HCT116 (cell line): ENCODE results near the gene CASP10. TPM values are rescaled to one million over a fixed set of nuclear protein-coding genes. Genes with fewer than 3 reads are reported as not detected.
A peak's percentile ranks its signal among the peaks of the same experiment; 100 is the strongest.
"Not testable (repeated sequence)": the region's sequence is repeated elsewhere in the genome, so short reads cannot be mapped to it uniquely, and the experiment has no call there.

ENCODE experiments used
- ATAC-seq: fragments of 200-7000 bp; cut with Tn5 transposase; 2 replicates; pipeline ENCODE4 v1.9.1; 2020; ENCODE audit warnings: mild to moderate bottlenecking, moderate library complexity
- BruUV-seq: library from RNA; stranded (reverse); fragments of 400-500 nt; replicated peaks from 2 replicates; lab custom pipeline; 2021; lab: Mats Ljungman, UMichigan
- CTCF ChIA-PET: fragments of 300-600 bp; sonication (Branson Sonifier 250); formaldehyde crosslinking; loops from one replicate; lab custom pipeline; 2021; ENCODE audit warnings: antibody characterized with exemption; lab: Charles Lee
- POLR2A ChIA-PET: fragments of 300-600, 350-600 bp; sonication (Branson Sonifier 250); formaldehyde crosslinking; loops from one replicate; lab custom pipeline; 2021; ENCODE audit warnings: antibody characterized with exemption; lab: Charles Lee
- RAD21 ChIA-PET, 2 experiments: fragments of 300-600 bp; sonication (Branson Sonifier 250); formaldehyde crosslinking; loops; one replicate each; lab custom pipeline; 2023; ENCODE audit warnings: low total read pairs in 2 of 2; ENCODE audit not compliant: uncharacterized antibody in 2 of 2, unreplicated experiment in 2 of 2, low non-redundant PET in 1 of 2; lab: Charles Lee
- DNase-seq: peaks from one replicate; pipeline ENCODE4 v3.0.0-alpha.2; 2010; ENCODE audit warnings: low read depth, low spot score
- H2AFZ ChIP-seq: fragments of 200-600 bp; shearing (Covaris generic), sonication (generic); 2 replicates; pipeline ENCODE4 v1.6.1; 2017; ENCODE audit warnings: low read depth, mixed run types, mixed read lengths, antibody characterized with exemption, low read length; ENCODE audit not compliant: poor library complexity, severe bottlenecking
- H3K27ac ChIP-seq: 2 replicates; pipeline ENCODE4 v1.5.1; 2012; ENCODE audit warnings: low read depth, low read length
- H3K27me3 ChIP-seq: fragments of 200-600 bp; sonication (generic); 2 replicates; pipeline ENCODE4 v1.6.1; 2016; ENCODE audit warnings: mixed run types, low read length, mixed read lengths; ENCODE audit not compliant: insufficient read depth
- H3K36me3 ChIP-seq, 2 experiments: fragments of 200-500 bp in 1 of 2; fragments of 200-600 bp in 1 of 2; sonication (Bioruptor generic) in 1 of 2; sonication (generic) in 1 of 2; 2 replicates each; pipeline versions ENCODE4 v1.5.1 to v1.6.1; 2014 to 2016; ENCODE audit warnings: low read length in 2 of 2, inconsistent platforms in 1 of 2, mixed read lengths in 1 of 2, mixed run types in 1 of 2; ENCODE audit not compliant: insufficient read depth in 2 of 2, control insufficient read depth in 1 of 2
- H3K4me1 ChIP-seq, 2 experiments: fragments of 200-600 bp in 1 of 2; sonication (generic) in 1 of 2; 2 replicates each; pipeline versions ENCODE4 v1.5.1 to v1.6.1; 2012 to 2017; ENCODE audit warnings: low read length in 2 of 2, inconsistent platforms in 1 of 2, mild to moderate bottlenecking in 1 of 2, mixed read lengths in 1 of 2, mixed run types in 1 of 2, moderate library complexity in 1 of 2; ENCODE audit not compliant: insufficient read depth in 2 of 2, control insufficient read depth in 1 of 2
- H3K4me2 ChIP-seq: fragments of 200-600 bp; sonication (generic); 2 replicates; pipeline ENCODE4 v1.6.1; 2017; ENCODE audit warnings: mixed run types, low read length, mixed read lengths
- H3K4me3 ChIP-seq, 2 experiments: fragments of 200-600 bp in 1 of 2; sonication (generic) in 1 of 2; replicated peaks in 1 of 2; 2 replicates each; pipeline ENCODE4 v1.5.1; 2011 to 2016; ENCODE audit warnings: low read length in 2 of 2, control low read depth in 1 of 2, low read depth in 1 of 2, mild to moderate bottlenecking in 1 of 2, mixed read lengths in 1 of 2, mixed run types in 1 of 2
- H3K79me2 ChIP-seq: fragments of 200-600 bp; sonication (generic); 2 replicates; pipeline ENCODE4 v1.6.1; 2017; ENCODE audit warnings: mild to moderate bottlenecking, mixed run types, low read length, moderate library complexity, mixed read lengths; ENCODE audit not compliant: insufficient read depth
- H3K9ac ChIP-seq: fragments of 200-600 bp; sonication (generic); 2 replicates; pipeline ENCODE4 v1.6.1; 2016; ENCODE audit warnings: low read length, mixed read lengths
- H3K9me2 ChIP-seq: fragments of 200-600 bp; sonication (generic), shearing (Covaris generic); 2 replicates; pipeline ENCODE4 v1.6.1; 2017; ENCODE audit warnings: mixed run types, mild to moderate bottlenecking, moderate library complexity; ENCODE audit not compliant: insufficient read depth
- H3K9me3 ChIP-seq, 2 experiments: fragments of 200-500 bp in 1 of 2; fragments of 200-600 bp in 1 of 2; sonication (Bioruptor generic) in 1 of 2; sonication (generic) in 1 of 2; 2 replicates each; pipeline ENCODE4 v1.6.1; 2014 to 2017; ENCODE audit warnings: low read length in 2 of 2, mixed read lengths in 2 of 2, inconsistent platforms in 1 of 2, low read depth in 1 of 2, mild to moderate bottlenecking in 1 of 2, mixed run types in 1 of 2, moderate library complexity in 1 of 2; ENCODE audit not compliant: control insufficient read depth in 1 of 2, insufficient read depth in 1 of 2
- H4K20me1 ChIP-seq: fragments of 200-600 bp; sonication (generic), shearing (Covaris generic); 2 replicates; pipeline ENCODE4 v1.6.1; 2017; ENCODE audit warnings: mixed run types, mild to moderate bottlenecking, moderate library complexity; ENCODE audit not compliant: insufficient read depth
- ATF3 ChIP-seq: IDR thresholded peaks from 2 replicates; pipeline ENCODE4 v1.6.1; 2012
- CBX3 ChIP-seq: IDR thresholded peaks from 2 replicates; pipeline ENCODE4 v1.6.1; 2012; ENCODE audit warnings: low read depth
- ELF1 ChIP-seq: IDR thresholded peaks from 2 replicates; pipeline ENCODE4 v1.6.1; 2012; ENCODE audit warnings: low read depth, borderline replicate concordance
- EZH2 ChIP-seq: fragments of 200-600 bp; sonication (generic); IDR thresholded peaks from 2 replicates; pipeline ENCODE4 v1.6.1; 2017; ENCODE audit warnings: antibody characterized with exemption, mixed run types
- MAX ChIP-seq: IDR thresholded peaks from 2 replicates; pipeline ENCODE4 v1.6.1; 2012
- SRF ChIP-seq: IDR thresholded peaks from 2 replicates; pipeline ENCODE4 v1.6.1; 2012; ENCODE audit warnings: low read depth
- ZFX ChIP-seq: fragments of 450-650 bp; IDR thresholded peaks from 2 replicates; pipeline ENCODE4 v1.6.1; 2017
- intact Hi-C: fragments of 100-400 bp; cut with micrococcal nuclease; formaldehyde crosslinking; loops from 2 replicates; pipeline ENCODE4 v1.10.0; 2022
- total RNA-seq: library from RNA; stranded (reverse); gene quantifications from one replicate; pipeline ENCODE4 v1.2.1, GENCODE V29; 2021; ENCODE audit not compliant: unreplicated experiment

The CASP10 gene
- total RNA-seq, 1 experiment from 2014 or later = 2.6 TPM

- RAD21 ChIA-PET = interaction anchor here in 1 of 2 experiments (1.2 kb wide), 1 partner anchor 49 kb away, joined by 6 read pairs; no protein-coding TSS in a partner anchor
- intact Hi-C loops = loop anchor here (2.0 kb wide), 1 partner anchor 49 kb away; no protein-coding TSS in a partner anchor
These were observed 405 bp downstream of the CASP10 start for GRCh38 chr2:201183365-201183727.

GRCh38 chr2:201183835-201184234 lies 894 bp downstream of the CASP10 start:
- H2AFZ ChIP-seq, H3K4me2 ChIP-seq, H3K27ac ChIP-seq, H3K9ac ChIP-seq, H3K9me3 ChIP-seq, RAD21 ChIA-PET, H3K27me3 ChIP-seq, H3K36me3 ChIP-seq, BruUV-seq, H3K9me2 ChIP-seq, ATAC-seq, H4K20me1 ChIP-seq, H3K79me2 ChIP-seq, H3K4me3 ChIP-seq, DNase-seq: not testable (repeated sequence)
- POLR2A ChIA-PET = interaction anchor here (1.9 kb wide), 1 partner anchor 48 kb away, joined by 13 read pairs; no protein-coding TSS in a partner anchor
- CTCF ChIA-PET = interaction anchor here (2.9 kb wide), 1 partner anchor 49 kb away, joined by 59 read pairs; no protein-coding TSS in a partner anchor
- peaks cover 0 to 13% of the 10 kb centered on the region in 2 experiments; a peak in 2 of 4 replicates for H3K4me1 ChIP-seq
- intact Hi-C loops = loop anchor here (2.0 kb wide), 1 partner anchor 49 kb away; no protein-coding TSS in a partner anchor

More at GRCh38 chr2:201183365-201183727, 405 bp downstream of the CASP10 start:
- H3K27me3 ChIP-seq = no peaks in the 10 kb centered on the region
- BruUV-seq = TSS peak; percentile 85
- peaks cover 0 to 13% of the 10 kb centered on the region in 2 experiments; a peak in 2 of 4 replicates for H3K4me1 ChIP-seq
- H2AFZ ChIP-seq = peak overlapping the region; percentile 67
- H3K79me2 ChIP-seq = no peaks in the 10 kb centered on the region
- peak overlapping the region; percentile 66 for H3K4me2 ChIP-seq
- no peaks in the 10 kb centered on the region for H4K20me1 ChIP-seq
- H3K9me2 ChIP-seq = no peaks in the 10 kb centered on the region
- no peaks in the 10 kb centered on the region for H3K36me3 ChIP-seq
- no peak for ATAC-seq
- H3K9ac ChIP-seq = peak overlapping the region; percentile 30
- H3K9me3 ChIP-seq = no peaks in the 10 kb centered on the region
- no peak overlapping the region for H3K27ac ChIP-seq
- DNase-seq = no peak
- ChIA-PET POLR2A (interaction anchor here (1.9 kb wide), 1 partner anchor 49 kb away, joined by 13 read pairs; no protein-coding TSS in a partner anchor), CTCF (interaction anchor here (1.3 to 2.9 kb wide), 6 partner anchors 9 to 282 kb away, joined by 3 to 59 read pairs (median 5); partner anchors contain the start of gene ORC2)
- H3K4me3 ChIP-seq = peak overlapping the region; percentile 16 to 39
- TF ChIP-seq SRF = no peak
- no peak for TF ChIP-seq MAX
- TF ChIP-seq ELF1 = no peak
- no peak for TF ChIP-seq EZH2
- no peak for TF ChIP-seq ATF3
- no peak for TF ChIP-seq CBX3
- no peak for TF ChIP-seq ZFX

- DNase-seq, BruUV-seq, intact Hi-C loops, H3K36me3 ChIP-seq, H4K20me1 ChIP-seq, H3K9ac ChIP-seq, ATAC-seq, H3K27ac ChIP-seq, RAD21 ChIA-PET, H3K27me3 ChIP-seq, H3K79me2 ChIP-seq, H3K4me3 ChIP-seq, H2AFZ ChIP-seq, POLR2A ChIA-PET, H3K9me2 ChIP-seq, H3K4me2 ChIP-seq, H3K9me3 ChIP-seq: not testable (repeated sequence)
- CTCF ChIA-PET = interaction anchor here (2.9 kb wide), 1 partner anchor 48 kb away, joined by 59 read pairs; no protein-coding TSS in a partner anchor
- H3K4me1 ChIP-seq = peaks cover 0 to 13% of the 10 kb centered on the region in 2 experiments; a peak in 2 of 4 replicates
These were observed 1.3 kb downstream of the CASP10 start for GRCh38 chr2:201184248-201184647.
